ENCODE results near the gene PROZ.

DNA sequence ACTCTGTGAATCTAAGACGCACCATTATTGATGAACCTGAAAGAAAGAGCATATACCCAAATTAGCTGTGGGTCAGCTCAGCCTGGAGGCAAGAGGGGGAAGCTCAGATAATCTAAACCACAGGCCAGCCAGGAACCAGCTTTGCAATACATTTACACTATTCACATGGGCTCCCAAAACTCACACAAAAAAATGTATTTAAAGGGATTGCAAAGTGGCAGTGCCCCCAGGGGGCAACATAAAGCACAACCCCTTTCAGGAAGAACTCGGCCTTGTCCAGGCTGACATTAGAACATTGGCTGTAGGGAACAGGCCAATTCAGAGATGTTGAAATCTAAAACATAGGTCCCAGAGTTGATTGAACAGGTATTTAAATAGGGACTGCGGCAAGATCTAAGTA, 3.2 kb upstream of the PROZ start:
- TF ChIP-seq, protein P1, sequence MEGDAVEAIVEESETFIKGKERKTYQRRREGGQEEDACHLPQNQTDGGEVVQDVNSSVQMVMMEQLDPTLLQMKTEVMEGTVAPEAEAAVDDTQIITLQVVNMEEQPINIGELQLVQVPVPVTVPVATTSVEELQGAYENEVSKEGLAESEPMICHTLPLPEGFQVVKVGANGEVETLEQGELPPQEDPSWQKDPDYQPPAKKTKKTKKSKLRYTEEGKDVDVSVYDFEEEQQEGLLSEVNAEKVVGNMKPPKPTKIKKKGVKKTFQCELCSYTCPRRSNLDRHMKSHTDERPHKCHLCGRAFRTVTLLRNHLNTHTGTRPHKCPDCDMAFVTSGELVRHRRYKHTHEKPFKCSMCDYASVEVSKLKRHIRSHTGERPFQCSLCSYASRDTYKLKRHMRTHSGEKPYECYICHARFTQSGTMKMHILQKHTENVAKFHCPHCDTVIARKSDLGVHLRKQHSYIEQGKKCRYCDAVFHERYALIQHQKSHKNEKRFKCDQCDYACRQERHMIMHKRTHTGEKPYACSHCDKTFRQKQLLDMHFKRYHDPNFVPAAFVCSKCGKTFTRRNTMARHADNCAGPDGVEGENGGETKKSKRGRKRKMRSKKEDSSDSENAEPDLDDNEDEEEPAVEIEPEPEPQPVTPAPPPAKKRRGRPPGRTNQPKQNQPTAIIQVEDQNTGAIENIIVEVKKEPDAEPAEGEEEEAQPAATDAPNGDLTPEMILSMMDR (IDR thresholded peaks at IDR 0.05), result no peak
- no peak for TF ChIP-seq POLR2A (IDR thresholded peaks at IDR 0.05)
